NOMO-1 (cell line): ENCODE data around the gene NLRP3.
"Not testable (repeated sequence)": the region's sequence is repeated elsewhere in the genome, so short reads cannot be mapped to it uniquely, and the experiment has no call there.

Source experiments
- DNase-seq, 2 experiments: peaks; one replicate each; lab custom pipeline; 2025; ENCODE audit not compliant: unreplicated experiment in 2 of 2; lab: John Stamatoyannopoulos, UW

NLRP3 gene

DNA sequence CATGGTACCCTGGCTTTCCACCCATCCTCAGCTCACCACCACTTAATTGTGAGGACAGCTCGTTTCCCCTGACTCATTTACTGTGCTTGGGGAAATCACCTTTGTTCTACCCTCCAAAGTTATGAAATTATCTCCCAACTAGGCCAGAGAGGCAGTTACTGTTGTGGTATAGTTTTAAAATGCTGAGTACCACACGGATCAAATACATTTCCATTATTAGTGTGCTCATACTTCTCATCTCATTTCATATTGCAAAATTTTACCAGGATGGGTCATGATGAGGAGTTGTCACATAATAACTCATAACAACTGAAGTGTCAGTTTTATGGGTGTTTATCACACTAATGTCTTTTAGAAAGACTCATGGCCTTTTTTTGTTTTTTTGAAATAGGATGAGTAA is 51.2 kb downstream of the NLRP3 start:
- peak in 1 of 2 experiments; percentile 13 for DNase-seq

DNA sequence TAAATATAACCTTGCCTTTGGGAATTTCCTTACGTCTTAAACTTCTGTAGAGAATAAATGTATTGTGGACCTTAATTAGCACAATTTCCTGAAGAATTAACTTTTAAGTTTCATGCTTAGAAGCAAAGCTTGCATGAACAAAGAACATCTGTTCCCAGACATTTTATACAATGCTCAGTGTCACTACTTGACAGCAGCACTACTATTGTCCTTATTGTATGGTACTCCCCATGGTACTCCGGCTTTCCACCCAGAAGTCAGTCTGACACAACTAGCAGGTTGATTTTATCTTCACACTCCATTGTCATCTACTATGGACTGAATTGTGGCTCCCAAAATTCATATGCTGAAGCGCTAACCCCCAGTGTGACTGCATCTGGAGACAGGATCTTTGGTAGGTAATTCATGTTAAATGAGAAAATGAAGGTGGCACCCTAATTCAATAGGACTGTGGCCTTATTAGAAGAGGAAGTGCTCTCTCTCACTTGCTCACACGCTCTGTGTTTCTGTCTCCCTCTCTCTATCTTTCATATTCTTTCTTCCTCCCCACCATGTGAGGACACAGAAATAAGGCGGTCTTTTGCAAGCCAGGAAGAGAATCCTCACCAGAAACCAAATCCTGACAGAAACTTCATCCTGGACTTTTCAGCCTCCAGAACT is 52.6 kb downstream of the NLRP3 start:
- DNase-seq = no peak

DNA sequence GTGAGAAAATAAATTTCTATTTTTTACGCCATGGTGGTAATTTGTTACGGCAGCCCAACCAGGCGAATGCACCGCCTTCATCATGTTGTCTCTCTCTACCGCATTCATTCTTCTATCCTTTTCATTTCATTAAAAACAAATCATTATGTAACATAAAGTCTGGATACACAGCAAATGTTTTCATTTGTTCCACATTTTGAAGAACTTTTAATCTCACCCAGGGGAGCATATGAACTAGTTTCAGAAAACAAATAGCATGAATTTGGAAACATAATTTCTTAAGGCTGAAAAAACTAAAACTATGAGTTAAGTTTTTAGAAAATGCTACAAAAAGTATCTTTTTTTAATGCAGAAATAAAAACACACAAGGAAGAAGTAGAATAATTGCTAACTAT is 53.2 kb downstream of the NLRP3 start:
- no peak for DNase-seq

DNA sequence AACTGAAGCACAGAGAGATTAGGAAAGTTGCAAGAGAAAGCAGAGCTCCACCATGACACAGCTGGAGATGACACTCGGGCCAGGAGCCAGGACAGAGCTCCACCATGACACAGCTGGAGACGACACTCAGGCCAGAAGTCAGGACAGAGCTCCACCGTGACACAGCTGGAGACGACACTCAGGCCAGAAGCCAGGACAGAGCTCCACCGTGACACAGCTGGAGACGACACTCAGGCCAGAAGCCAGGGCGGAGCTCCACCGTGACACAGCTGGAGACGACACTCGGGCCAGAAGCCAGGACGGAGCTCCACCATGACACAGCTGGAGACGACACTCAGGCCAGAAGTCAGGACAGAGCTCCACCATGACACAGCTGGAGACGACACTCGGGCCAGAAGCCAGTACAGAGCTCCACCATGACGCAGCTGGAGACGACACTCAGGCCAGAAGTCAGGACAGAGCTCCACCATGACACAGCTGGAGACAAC is 55.0 kb downstream of the NLRP3 start:
- DNase-seq = not testable (repeated sequence)

DNA sequence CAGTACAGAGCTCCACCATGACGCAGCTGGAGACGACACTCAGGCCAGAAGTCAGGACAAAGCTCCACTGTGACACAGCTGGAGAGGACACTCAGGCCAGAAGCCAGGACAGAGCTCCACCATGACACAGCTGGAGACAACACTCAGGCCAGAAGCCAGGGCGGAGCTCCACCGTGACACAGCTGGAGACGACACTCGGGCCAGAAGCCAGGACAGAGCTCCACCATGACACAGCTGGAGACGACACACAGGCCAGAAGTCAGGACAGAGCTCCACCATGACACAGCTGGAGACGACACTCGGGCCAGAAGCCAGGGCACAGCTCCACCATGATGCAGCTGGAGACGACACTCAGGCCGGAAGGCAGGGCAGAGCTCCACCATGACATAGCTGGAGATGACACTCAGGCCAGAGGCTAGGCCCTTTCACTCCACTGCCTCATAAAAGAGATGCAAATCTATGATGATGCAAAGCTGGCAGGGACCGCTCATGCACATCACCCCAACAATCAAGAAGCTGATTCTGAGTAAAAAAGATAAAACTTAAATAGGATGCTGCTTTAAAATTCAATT is 55.6 kb downstream of the NLRP3 start:
- no peak for DNase-seq

DNA sequence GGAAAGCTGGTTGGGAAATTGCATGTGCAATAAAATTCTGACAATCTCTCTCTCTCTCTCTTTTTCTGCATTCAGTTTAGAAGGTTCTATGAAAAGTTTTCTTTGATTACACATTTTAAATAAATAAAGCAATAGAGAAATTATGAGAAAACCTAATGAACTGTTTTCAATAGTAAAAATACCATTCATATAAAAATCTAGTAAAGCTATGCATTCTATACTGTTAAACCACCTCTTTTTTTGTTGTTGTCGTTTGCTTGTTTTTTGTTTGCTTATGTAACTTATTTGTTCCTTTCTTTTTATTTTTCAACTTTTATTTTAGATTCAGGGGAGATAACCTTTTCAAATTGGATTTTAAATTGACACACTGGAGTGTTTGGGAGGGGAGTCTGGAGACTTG is 56.1 kb downstream of the NLRP3 start:
- no peak for DNase-seq

DNA sequence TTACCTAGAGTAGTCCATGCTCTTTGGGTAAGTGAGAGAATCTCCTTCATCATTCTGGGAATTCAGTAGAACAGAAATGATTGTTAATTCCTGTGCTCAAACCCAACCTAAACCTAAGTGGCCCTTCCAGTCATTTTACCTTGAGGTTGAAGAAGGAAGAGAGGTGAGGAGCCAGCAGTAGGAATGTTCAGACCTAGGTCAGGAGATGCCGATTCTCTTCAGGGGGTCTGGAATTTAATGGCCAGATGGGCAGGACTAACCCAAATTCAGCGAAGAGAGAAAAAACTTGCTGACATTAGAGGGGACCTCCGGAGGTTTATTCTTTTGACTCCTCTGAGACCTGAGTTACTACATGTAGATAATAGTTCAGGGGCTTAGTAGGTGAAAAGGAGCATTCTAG is 58.4 kb downstream of the NLRP3 start:
- no peak for DNase-seq

DNA sequence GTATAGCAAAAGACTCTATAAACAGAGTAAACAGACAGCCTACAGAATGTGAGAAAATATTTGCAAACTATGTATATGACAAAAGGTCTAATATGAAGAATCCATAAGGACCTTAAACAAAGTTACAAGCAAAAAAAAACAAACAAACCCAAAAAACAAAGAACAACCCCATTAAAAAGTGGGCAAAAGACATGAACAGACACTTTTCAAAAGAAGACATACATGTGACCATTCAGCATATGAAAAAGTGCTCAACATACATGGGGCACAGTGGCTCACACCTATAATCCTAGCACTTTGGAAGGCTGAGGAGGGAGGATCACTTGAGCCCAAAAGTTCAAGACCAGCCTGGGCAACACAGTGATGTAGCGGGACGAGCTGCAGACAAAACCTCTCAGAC is 59.8 kb downstream of the NLRP3 start:
- no peak for DNase-seq

DNA sequence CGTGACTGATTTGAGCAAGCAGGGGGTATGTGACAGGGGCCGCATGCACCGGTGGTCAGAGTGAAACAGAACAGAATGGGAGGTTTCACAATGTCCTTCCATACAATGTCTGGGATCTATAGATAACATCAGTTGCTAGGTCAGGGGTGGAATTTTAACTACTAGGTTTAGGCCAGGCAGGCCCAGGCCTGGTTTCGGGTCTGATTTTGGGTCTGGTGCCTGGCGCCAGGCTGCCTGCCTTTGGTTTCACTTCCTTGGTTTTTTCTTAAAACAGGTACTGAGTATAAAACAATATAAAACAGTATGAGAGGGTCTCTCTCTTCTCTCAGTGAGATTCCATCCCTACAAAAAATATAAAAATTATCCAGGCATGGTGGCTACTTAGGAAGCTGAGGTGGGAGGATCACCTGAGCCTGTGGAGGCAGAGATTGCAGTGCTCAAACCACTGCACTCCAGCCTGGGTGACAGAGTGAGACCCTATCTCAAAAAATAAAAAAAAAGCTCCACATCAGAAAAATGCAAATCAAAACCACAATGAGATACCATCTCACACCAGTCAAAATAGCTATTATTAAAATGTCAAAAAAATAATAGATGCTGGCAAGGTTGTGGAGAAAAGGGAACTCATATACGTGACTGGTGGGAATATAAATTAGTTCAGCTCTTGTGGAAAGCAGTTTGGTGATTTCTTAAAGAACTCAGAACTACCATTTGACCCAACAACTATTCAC is 60.5 kb downstream of the NLRP3 start:
- not testable (repeated sequence) for DNase-seq

DNA sequence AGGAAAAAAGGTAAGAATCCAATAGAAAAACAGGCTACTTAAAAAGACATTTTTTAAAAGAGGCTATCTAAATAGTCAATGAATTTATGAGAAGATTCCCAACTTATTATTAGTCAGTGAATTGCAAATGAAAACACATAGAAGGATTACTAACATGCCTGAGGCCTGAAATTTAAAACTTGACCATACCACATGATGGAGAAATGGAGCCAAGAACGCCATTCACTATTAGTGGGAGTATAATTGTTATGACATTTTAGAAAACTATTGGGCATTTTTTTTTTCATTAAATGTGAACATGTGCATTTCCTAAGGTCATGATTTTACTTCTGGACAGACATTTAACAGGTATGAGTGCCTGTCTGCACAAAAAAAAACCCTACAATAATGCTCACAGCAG is 66.8 kb downstream of the NLRP3 start:
- DNase-seq = no peak

DNA sequence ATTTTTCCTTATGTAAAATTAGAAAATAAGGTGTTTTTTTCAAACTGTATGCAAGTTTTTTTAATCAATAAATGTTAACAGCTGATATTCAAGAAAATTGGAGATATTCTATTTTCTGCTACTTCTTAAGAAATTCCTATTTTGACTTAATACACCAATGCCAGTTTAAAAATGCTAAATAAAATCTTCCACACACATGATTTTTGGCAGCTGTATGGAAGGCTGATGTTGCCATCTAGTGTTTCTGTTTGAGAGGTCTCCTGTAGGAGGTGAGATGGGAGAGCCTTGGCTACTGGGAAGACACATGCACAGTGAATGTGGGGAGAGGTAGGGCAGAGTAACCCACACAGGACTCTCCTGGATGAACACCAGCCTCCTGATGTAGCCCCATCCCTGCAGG is 71.1 kb downstream of the NLRP3 start:
- DNase-seq = peak in 1 of 2 experiments; percentile 62

DNA sequence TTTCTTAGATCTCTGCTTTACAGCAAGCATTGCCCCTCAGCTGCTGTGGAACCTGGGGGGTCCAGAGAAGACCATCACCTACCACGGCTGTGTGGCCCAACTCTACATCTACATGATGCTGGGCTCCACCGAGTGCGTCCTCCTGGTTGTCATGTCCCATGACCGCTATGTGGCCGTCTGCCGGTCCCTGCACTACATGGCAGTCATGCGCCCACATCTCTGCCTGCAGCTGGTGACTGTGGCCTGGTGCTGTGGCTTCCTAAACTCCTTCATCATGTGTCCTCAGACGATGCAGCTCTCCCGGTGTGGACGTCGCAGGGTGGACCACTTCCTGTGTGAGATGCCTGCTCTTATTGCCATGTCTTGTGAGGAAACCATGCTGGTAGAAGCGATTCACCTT is 75.4 kb downstream of the NLRP3 start:
- DNase-seq = no peak

DNA sequence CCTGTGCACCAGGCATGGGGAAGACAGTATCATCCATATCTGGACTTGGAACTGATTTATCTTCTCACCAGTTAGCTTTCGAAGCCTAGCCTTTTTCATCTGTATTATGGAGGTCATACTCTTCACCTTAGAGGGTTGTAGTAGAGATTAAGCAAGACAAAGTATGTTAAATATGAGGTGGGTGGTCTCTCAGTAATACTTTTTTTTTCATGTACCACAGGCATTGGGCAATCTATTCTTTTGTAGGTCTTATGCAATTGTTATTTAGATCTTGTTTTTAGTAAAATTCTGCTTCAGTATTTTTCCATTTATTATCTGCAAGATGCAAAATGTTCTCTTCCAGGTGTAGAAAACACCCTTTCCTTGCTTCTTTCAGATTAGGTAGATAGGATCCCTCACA is 77.1 kb downstream of the NLRP3 start:
- no peak for DNase-seq

DNA sequence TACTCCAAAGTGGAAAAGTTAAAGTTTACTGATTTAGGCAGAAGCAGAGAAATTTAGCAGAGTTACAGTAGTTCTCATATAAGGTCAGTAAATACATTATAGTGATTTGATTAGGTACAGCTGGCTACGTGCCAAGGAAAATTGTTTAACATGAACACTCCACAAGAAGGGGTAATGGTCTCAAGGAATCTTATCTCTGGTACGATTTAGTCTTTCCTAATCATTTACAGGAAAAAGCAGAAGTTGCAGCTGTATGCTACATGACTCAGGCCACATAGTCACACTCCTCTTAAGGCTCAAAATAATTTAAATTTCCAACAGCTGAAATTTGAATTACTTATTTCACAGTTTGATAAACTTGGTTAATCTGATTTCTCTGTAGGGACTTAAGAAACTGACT is 78.8 kb downstream of the NLRP3 start:
- DNase-seq = peak; percentile 58 to 93

DNA sequence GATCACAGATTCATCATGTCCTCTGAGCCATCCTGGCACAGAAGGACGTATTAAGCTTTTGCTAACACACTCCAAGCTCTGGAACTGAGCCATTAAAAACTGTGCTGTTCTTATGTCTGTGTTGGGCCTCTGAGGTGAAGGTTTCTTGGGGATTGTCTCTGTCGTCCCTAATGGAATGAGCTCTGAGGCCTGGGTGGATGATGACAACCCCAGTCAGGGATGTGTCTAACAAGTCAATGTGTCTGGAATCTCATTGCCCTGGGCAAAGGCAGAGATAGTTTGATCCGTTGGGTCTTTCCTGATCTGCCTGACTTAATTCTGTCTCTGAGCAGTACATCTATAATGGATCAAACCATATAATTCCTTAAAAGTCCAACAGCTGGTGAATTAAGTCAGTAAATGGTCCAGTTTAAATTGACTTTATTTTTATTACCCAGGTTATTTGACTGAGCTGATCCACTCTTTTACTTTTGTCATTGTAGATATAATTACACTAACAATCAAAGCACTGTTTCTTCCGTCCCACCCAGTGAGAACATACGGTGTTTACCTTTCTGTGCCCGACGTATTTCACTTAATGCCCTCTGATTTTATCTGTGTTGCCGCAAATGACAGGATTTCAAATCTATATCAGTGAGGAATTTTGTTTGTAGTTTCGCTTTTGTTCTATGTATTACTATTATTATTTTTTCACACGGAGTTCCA is 80.8 kb downstream of the NLRP3 start:
- no peak for DNase-seq
